ENCODE data around the gene C1QC.

C1QC gene

DNA sequence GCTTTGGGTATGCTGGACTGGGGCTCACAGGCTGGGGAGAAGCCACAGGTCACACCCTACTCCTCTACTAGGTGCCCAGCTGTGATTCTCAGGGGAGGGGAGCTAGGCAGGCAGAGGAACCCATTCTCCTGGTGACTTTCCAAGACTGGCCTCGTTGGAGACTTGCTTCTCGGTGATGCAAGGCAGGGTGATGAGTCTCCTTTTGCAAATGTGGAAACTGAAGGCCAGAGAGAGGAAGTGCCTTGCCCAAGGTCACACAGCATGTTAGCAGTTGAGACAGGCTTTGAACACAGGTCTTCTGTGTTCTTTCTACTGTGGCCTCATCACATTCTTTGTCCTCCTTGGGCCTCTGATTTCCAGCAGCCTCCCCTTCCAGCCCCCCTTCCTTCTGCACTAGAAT, 27.5 kb upstream of the C1QC start:
- H3K4me3 ChIP-seq (ENCODE audit: low read depth, low read length) = no peak overlapping the region
- DNase-seq (ENCODE audit: low read depth, low spot score) = no peak
- TF ChIP-seq, protein P1, sequence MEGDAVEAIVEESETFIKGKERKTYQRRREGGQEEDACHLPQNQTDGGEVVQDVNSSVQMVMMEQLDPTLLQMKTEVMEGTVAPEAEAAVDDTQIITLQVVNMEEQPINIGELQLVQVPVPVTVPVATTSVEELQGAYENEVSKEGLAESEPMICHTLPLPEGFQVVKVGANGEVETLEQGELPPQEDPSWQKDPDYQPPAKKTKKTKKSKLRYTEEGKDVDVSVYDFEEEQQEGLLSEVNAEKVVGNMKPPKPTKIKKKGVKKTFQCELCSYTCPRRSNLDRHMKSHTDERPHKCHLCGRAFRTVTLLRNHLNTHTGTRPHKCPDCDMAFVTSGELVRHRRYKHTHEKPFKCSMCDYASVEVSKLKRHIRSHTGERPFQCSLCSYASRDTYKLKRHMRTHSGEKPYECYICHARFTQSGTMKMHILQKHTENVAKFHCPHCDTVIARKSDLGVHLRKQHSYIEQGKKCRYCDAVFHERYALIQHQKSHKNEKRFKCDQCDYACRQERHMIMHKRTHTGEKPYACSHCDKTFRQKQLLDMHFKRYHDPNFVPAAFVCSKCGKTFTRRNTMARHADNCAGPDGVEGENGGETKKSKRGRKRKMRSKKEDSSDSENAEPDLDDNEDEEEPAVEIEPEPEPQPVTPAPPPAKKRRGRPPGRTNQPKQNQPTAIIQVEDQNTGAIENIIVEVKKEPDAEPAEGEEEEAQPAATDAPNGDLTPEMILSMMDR (IDR thresholded peaks at IDR 0.05; ENCODE audit: low read depth, low read length) = no peak
- in situ Hi-C loops (cut with HindIII; ENCODE audit: low sequenced_read_pairs) = no loop called here

DNA sequence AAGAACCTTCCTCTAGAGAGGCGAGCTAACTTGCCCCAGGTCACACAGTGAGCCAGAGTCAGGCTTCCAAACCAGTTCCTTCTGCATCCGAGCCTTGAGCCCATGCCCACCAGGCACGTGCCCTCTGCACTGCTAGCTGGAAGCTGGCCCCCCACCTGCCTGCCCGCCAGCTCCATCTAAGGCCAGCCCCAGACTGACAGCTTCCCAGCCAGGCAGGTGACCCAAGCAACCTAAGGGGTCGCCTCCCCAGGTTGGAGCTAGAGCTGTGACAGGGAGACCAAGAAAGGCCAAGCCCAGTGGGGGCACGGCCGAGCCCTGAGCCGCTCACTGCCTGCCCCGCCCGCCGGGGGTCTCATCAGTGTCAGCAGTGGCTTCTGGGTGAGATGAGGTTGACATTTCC, 26.9 kb upstream of the C1QC start:
- in situ Hi-C loops (cut with HindIII; ENCODE audit: low sequenced_read_pairs) = no loop called here
- no peak for DNase-seq (ENCODE audit: low read depth, low spot score)
- no peak overlapping the region for H3K4me3 ChIP-seq (ENCODE audit: low read depth, low read length)
- TF ChIP-seq, protein P1 (IDR thresholded peaks at IDR 0.05; ENCODE audit: low read depth, low read length) = no peak

DNA sequence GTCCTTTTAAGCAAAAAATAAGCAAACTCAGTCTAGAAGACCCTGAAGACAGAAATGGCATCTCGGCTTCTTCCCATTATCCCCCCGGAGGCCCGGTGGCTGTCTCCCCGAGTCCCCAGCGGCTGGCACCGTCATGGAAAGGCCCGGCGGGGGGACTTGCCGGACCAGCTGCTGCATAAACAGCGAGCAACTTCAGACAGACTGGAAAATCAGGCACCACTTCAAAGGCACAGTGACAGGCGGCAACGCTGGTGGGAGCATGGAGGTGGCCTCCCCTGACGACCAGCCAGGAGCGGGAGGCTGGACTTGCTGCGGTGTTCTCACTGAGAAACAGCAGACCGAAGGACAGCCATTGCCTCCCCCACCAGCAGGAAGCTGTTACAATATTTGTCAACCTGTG, 25.4 kb upstream of the C1QC start:
- no peak overlapping the region for H3K4me3 ChIP-seq (ENCODE audit: low read depth, low read length)
- in situ Hi-C loops (cut with HindIII; ENCODE audit: low sequenced_read_pairs) = no loop called here
- TF ChIP-seq, protein P1 (IDR thresholded peaks at IDR 0.05; ENCODE audit: low read depth, low read length) = no peak
- no peak for DNase-seq (ENCODE audit: low read depth, low spot score)

DNA sequence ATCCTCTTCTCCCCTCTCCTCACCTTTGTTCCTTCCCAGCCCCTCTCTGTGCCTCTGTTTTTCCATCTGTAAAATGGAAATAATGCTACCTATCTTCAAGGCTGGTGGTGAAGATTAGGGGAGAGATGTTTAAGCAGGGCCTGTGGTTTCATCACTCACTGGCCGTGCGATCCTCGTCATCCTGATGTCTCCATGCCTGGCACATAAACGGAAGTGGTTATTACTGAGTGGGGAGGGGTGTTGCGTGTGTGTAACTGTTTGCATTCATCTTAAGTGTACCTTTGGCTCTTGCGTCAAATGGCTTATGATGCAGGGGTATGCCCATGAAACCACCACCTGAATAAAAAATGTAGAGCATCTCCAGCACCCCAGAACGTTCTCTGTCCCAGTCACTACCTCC, 24.2 kb upstream of the C1QC start:
- TF ChIP-seq, protein P1 (IDR thresholded peaks at IDR 0.05; ENCODE audit: low read depth, low read length) = no peak
- in situ Hi-C loops (cut with HindIII; ENCODE audit: low sequenced_read_pairs) = no loop called here
- H3K4me3 ChIP-seq (ENCODE audit: low read depth, low read length) = no peak overlapping the region
- no peak for DNase-seq (ENCODE audit: low read depth, low spot score)

DNA sequence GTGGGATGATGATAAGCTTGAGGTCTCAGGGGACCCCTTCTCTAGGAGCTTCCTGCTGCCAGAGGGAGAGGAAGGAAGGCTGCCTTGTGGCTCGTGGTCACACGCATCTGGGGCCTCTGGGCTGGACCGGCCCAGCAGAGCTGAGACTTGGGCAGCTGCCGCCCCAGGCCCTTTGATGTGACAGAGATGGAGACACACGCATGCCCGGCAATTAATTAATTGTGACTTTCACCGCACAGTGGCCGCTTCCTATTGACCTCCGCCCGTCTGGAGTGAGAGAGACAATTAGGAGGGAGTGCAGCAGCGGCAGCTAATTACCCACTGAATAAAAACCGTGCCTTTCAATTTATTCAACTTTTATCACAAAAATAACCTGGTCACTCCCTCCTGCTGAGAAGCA, 23.6 kb upstream of the C1QC start:
- in situ Hi-C loops (cut with HindIII; ENCODE audit: low sequenced_read_pairs) = no loop called here
- TF ChIP-seq, protein P1 (IDR thresholded peaks at IDR 0.05; ENCODE audit: low read depth, low read length) = no peak
- no peak for DNase-seq (ENCODE audit: low read depth, low spot score)
- no peak overlapping the region for H3K4me3 ChIP-seq (ENCODE audit: low read depth, low read length)

DNA sequence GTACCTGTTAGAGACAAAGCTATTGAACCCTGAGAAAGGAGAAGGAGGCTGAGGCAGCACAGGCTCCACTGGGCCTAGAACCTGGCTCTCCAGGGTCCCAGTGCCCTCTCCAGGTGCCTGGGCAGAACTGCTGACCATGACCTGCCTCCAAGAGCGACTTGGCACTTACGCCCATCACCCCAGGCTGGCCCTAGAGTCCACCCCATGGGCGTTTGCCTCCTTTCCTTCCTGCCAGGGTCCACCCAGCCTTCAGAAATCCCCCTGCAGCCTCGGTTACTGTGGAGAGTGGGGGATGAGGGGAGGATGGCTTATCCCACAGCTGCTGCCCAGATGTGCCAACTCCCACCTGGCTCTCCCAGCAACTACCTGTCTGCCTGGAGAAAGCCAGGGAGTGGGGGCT, 21.7 kb upstream of the C1QC start:
- H3K4me3 ChIP-seq (ENCODE audit: low read depth, low read length) = no peak overlapping the region
- in situ Hi-C loops (cut with HindIII; ENCODE audit: low sequenced_read_pairs) = no loop called here
- DNase-seq (ENCODE audit: low read depth, low spot score) = no peak
- TF ChIP-seq, protein P1 (IDR thresholded peaks at IDR 0.05; ENCODE audit: low read depth, low read length) = no peak

Measured in astrocyte of the spinal cord (primary cell).